Right lobe of liver (tissue), 6 donors: ENCODE data around the gene TIAL1. TPM values are rescaled to one million over a fixed set of nuclear protein-coding genes. Genes with fewer than 3 reads are reported as not detected.
A peak's percentile ranks its signal among the peaks of the same experiment; 100 is the strongest.

Source experiments
- ATAC-seq, 4 donors: fragments of 200-7000 bp; cut with Tn5 transposase; one replicate each; pipeline ENCODE4 v1.9.1; 2020; ENCODE audit warnings: mild to moderate bottlenecking in 4 of 4, moderate library complexity in 4 of 4
- DNase-seq, 3 donors: peaks; one replicate each; pipeline ENCODE4 v3.0.0-alpha.2; 2020
- H3K27ac ChIP-seq, 3 donors: fragments of 200-600 bp; one replicate each; pipeline ENCODE4 v1.8.0; 2022
- H3K27me3 ChIP-seq, 2 donors: fragments of 200-600 bp; one replicate each; pipeline ENCODE4 v1.8.0; 2022
- H3K36me3 ChIP-seq, 4 donors: fragments of 200-600 bp; sonication (generic) in 1 of 4; one replicate each; pipeline versions ENCODE4 v1.5.1 to v1.8.0; 2017 to 2022; ENCODE audit warnings: control low read depth in 1 of 4
- H3K4me1 ChIP-seq, 4 donors: fragments of 200-600 bp; sonication (generic) in 1 of 4; one replicate each; pipeline versions ENCODE4 v1.5.1 to v1.8.0; 2017 to 2022; ENCODE audit warnings: control low read depth in 1 of 4
- H3K4me3 ChIP-seq, 3 donors: fragments of 200-600 bp; one replicate each; pipeline ENCODE4 v1.8.0; 2022
- H3K9me3 ChIP-seq, 4 donors: fragments of 200-600 bp; sonication (generic) in 1 of 4; one replicate each; pipeline versions ENCODE4 v1.5.1 to v1.8.0; 2017 to 2022; ENCODE audit warnings: control low read depth in 1 of 4
- CTCF ChIP-seq, 4 donors: fragments of 200-600 bp in 3 of 4; fragments of 450-650 bp in 1 of 4; IDR thresholded peaks; one replicate each; pipeline versions ENCODE4 v1.5.1 to v1.8.0; 2016 to 2022; ENCODE audit warnings: antibody characterized with exemption in 4 of 4, mild to moderate bottlenecking in 2 of 4
- POLR2A ChIP-seq: fragments of 450-650 bp; IDR thresholded peaks from one replicate; pipeline ENCODE4 v1.6.1; 2017; ENCODE audit warnings: antibody characterized with exemption, mild to moderate bottlenecking
- WGBS: methylation state at CpG from one replicate; pipeline ENCODE4 v1.1.6; 2018; ENCODE audit warnings: low coverage, low lambda C conversion rate; ENCODE audit not compliant: insufficient coverage; ENCODE audit errors: missing lambda C conversion rate; 5-methylcytosine and 5-hydroxymethylcytosine counted together
- intact Hi-C, 2 donors: fragments of 100-400 bp; cut with DNase I; formaldehyde crosslinking; loops; one replicate each; pipeline versions ENCODE4 v1.11.2 to v1.14.1; 2022
- total RNA-seq, 6 experiments: library from RNA; depleted of rRNA in 2 of 6; stranded (reverse); fragments of >200 nt in 2 of 6; fragmentation: NEBNext Ultra II Directional in 3 of 6; extraction: Animal tissue kit (Norgen Biotek cat#: 25700) in 3 of 6; gene quantifications; one replicate each; pipeline versions ENCODE4 v1.1.0 to v1.2.4, GENCODE V29; 2016 to 2023
- donor health status: DM: no; HTN: yes; CAD: no.
- donor health status: DM: no; HTN: no; CAD: no.
- donor health status: DM: no; HTN: no; CAD: no.
- donor health status: DM: no; HTN: yes; CAD: no.
- donor health status: DM: no; HTN: yes; CAD: no.

The TIAL1 gene
- total RNA-seq, 6 experiments from 2014 or later = 37.2 to 52.2 (median 46.3) TPM

DNA sequence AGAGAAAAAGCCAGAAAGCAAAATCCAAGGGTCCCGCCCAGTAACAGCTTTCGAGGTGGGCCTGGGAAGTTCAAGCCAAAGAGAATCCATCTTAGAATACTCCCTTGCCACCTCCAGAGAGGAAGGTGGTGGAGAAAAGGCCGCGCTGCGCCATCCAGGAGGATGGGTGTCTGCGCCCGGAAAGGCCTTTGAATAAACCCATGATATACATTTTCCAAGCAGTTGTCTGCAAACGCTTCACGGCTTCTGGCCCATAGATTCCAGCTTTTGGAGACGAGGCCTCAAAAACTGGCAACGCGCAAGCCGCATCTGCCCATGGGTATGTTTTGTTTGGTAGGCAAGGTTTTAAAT, 72.1 kb downstream of the TIAL1 start:
- H3K27me3 ChIP-seq = no peaks in the 10 kb centered on the region
- TF ChIP-seq CTCF (IDR thresholded peaks at IDR 0.05) = no peak
- TF ChIP-seq POLR2A = no peak

GRCh38 chr10:119523895-119524719, 72.7 kb downstream of the TIAL1 start:
- no peak for TF ChIP-seq POLR2A
- TF ChIP-seq CTCF (IDR thresholded peaks at IDR 0.05) = no peak
- H3K27me3 ChIP-seq = no peaks in the 10 kb centered on the region
- no peak overlapping the region for H3K27ac ChIP-seq
- H3K4me3 ChIP-seq = no peak overlapping the region
- DNase-seq (no peak), ATAC-seq (peak in 1 of 4 donors; percentile 14)
- intact Hi-C loops = no loop called here
- no peaks in the 10 kb centered on the region for H3K4me1 ChIP-seq
- WGBS = 86% methylated on average over 11 of the region's 19 CpGs
- no peaks in the 10 kb centered on the region for H3K9me3 ChIP-seq
- no peaks in the 10 kb centered on the region for H3K36me3 ChIP-seq

More for the DNA sequence above, 72.1 kb downstream of the TIAL1 start:
- Histone ChIP-seq H3K9me3 (no peaks in the 10 kb centered on the region), H3K27ac (no peak overlapping the region), H3K36me3 (no peaks in the 10 kb centered on the region), H3K4me3 (no peak overlapping the region), H3K4me1 (no peaks in the 10 kb centered on the region)
- no peak for ATAC-seq
- intact Hi-C loops = no loop called here
- 87% methylated on average over 12 of the region's 13 CpGs for WGBS
- DNase-seq = no peak

Other genes with a start within 250 kb of the TIAL1 start
- 1 to 10 TPM in 5 of 6 experiments, under 1 TPM in 1; 0.95 to 5.2 (median 3.7) TPM for gene RGS10, start 54.2 kb downstream of the TIAL1 start, total RNA-seq
- 10 to 100 TPM; 12.5 to 26.0 (median 18.2) TPM for gene BAG3, start 54.4 kb upstream of the TIAL1 start, total RNA-seq
- 1 to 10 TPM; 2.0 to 3.9 (median 2.5) TPM for gene INPP5F, start 129.1 kb upstream of the TIAL1 start, total RNA-seq